Stimulated activated CD4-positive, alpha-beta T cell treated with anti-CD3 and anti-CD28 coated beads, Interleukin-4, amount 100 ng/mL, for 4 hours (primary cell): ENCODE measurements around the gene GRHPR.

Source experiments
- DNase-seq, 2 experiments: peaks; one replicate each; pipeline ENCODE4 v3.0.0-alpha.2; 2020

The GRHPR gene

GRCh38 chr9:37486256-37486615, 63.7 kb downstream of the GRHPR start:
- DNase-seq: no peak
